ENCODE measurements around the gene SEMA3A. TPM values are rescaled to one million over a fixed set of nuclear protein-coding genes. Genes with fewer than 3 reads are reported as not detected.

The SEMA3A gene
- total RNA-seq, 1 experiment from 2014 or later, result 14.2 TPM

DNA sequence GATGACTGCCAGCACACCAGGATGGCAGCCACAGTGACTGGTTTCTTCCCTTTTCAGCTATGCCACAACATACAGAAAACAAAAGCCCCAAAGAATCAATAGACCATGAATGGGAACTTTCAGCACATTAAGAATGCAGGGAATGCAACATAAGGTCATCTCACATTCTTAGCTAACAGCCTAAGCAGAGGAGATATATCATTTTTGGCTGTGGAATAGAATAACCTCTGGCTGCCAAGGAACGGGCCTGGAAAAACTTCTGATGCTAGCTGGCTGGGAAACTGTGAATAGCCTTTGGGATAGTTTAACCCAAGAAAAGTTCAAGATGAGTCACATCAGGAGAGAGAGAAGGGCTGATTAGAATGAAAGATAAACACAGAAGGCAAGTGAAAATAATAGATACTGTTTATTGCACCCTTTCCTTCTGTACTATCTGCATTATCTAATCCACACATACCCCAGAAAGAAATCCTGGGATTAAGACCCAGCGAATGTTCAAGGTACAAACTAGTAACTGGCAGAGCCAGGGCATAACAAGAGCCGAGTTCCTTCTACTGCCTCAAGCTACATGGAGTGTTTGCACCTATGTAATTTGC lies 169.2 kb downstream of the SEMA3A start (continued):
- TF ChIP-seq CEBPB (IDR thresholded peaks at IDR 0.05; ENCODE audit: low read depth) (no peak), TCF7L2 (IDR thresholded peaks at IDR 0.05; ENCODE audit: borderline replicate concordance, extremely low read depth, insufficient read depth, insufficient read length) (no peak)

- Histone ChIP-seq H3K4me1 (ENCODE audit: control insufficient read depth in 1 of 2, insufficient read depth in 2 of 2, low read length in 2 of 2) (peaks cover 29 to 36% of the 10 kb centered on the region in 2 experiments; a peak in 3 of 4 replicates), H3K9me2 (ENCODE audit: insufficient read depth) (no peaks in the 10 kb centered on the region), H3K9me3 (ENCODE audit: control insufficient read depth in 1 of 2, insufficient read depth in 1 of 2, low read depth in 1 of 2, low read length in 2 of 2) (no peaks in the 10 kb centered on the region), H2AFZ (ENCODE audit: low read depth, low read length, poor library complexity, severe bottlenecking) (peak overlapping the region; percentile 34), H3K4me2 (ENCODE audit: low read length) (peak overlapping the region; percentile 20; the same call in 1 of the 2 replicates), H3K79me2 (ENCODE audit: insufficient read depth, low read length) (no peaks in the 10 kb centered on the region), H3K9ac (ENCODE audit: low read length) (no peak overlapping the region), H3K36me3 (ENCODE audit: control insufficient read depth in 1 of 2, insufficient read depth in 2 of 2, low read length in 2 of 2) (no peaks in the 10 kb centered on the region), H3K27me3 (ENCODE audit: insufficient read depth, low read length) (no peaks in the 10 kb centered on the region), H3K4me3 (replicated peaks in 1 of 2; ENCODE audit: low read depth in 1 of 2, low read length in 2 of 2) (no peak overlapping the region), H3K27ac (ENCODE audit: low read depth, low read length) (peak overlapping the region; percentile 9; the same call in 1 of the 2 replicates), H4K20me1 (ENCODE audit: insufficient read depth) (no peaks in the 10 kb centered on the region)
- no peak for ATAC-seq
- ChIA-PET RAD21 (ENCODE audit: low non-redundant PET in 1 of 2, low total read pairs in 2 of 2, uncharacterized antibody in 2 of 2, unreplicated experiment in 2 of 2) (no interaction called here), CTCF (no interaction called here), POLR2A (no interaction called here)
- no peak for DNase-seq (ENCODE audit: low read depth, low spot score)
- intact Hi-C loops (cut with micrococcal nuclease), result no loop called here
- BruUV-seq (replicated peaks), result no TSS peak
- TF ChIP-seq TCF7L2 (IDR thresholded peaks at IDR 0.05; ENCODE audit: borderline replicate concordance, extremely low read depth, insufficient read depth, insufficient read length) (peak; percentile 31), EGR1 (IDR thresholded peaks at IDR 0.05; ENCODE audit: low read depth) (no peak)
Measured at GRCh38 chr7:84022684-84023308, 171.8 kb downstream of the SEMA3A start.

DNA sequence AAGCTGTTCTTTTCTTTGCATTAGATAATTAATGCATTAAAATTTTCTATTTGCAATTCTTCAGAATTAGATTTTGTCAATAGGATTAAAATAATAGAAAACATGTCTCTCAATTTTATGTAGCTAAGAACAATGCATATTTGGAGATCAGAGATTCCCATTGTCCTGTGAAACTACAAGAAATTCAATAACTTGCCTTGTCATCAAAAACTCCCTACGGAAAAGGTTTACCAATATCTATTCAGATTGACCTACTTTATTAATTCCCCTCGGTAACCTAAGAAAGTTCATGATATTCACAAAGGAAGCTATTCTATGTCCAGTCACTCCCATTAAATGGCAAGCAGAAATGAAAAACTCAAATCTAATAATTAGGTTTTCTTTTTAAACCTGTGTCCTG lies 172.6 kb downstream of the SEMA3A start:
- DNase-seq (ENCODE audit: low read depth, low spot score) (no peak), ATAC-seq (no peak)
- H3K79me2 ChIP-seq (ENCODE audit: insufficient read depth, low read length), result no peaks in the 10 kb centered on the region
- H3K4me3 ChIP-seq (replicated peaks in 1 of 2; ENCODE audit: low read depth in 1 of 2, low read length in 2 of 2), result no peak overlapping the region
- POLR2A ChIA-PET, result no interaction called here
- H3K9me2 ChIP-seq (ENCODE audit: insufficient read depth), result no peaks in the 10 kb centered on the region
- peak overlapping the region; percentile 9; the same call in 1 of the 2 replicates for H3K27ac ChIP-seq (ENCODE audit: low read depth, low read length)
- no peaks in the 10 kb centered on the region for H3K36me3 ChIP-seq (ENCODE audit: control insufficient read depth in 1 of 2, insufficient read depth in 2 of 2, low read length in 2 of 2)
- H3K9me3 ChIP-seq (ENCODE audit: control insufficient read depth in 1 of 2, insufficient read depth in 1 of 2, low read depth in 1 of 2, low read length in 2 of 2), result no peaks in the 10 kb centered on the region
- RAD21 ChIA-PET (ENCODE audit: low non-redundant PET in 1 of 2, low total read pairs in 2 of 2, uncharacterized antibody in 2 of 2, unreplicated experiment in 2 of 2), result no interaction called here
- H2AFZ ChIP-seq (ENCODE audit: low read depth, low read length, poor library complexity, severe bottlenecking), result peak overlapping the region; percentile 34
- TF ChIP-seq YY1 (IDR thresholded peaks at IDR 0.05; ENCODE audit: extremely low read depth, insufficient replicate concordance, low read depth, low read length), result no peak
- CTCF ChIA-PET, result no interaction called here
- intact Hi-C loops (cut with micrococcal nuclease), result no loop called here
- no peaks in the 10 kb centered on the region for H3K27me3 ChIP-seq (ENCODE audit: insufficient read depth, low read length)
- no peak overlapping the region for H3K4me2 ChIP-seq (ENCODE audit: low read length)
- no TSS peak for BruUV-seq (replicated peaks)
- peaks cover 29 to 36% of the 10 kb centered on the region in 2 experiments; a peak in 3 of 4 replicates for H3K4me1 ChIP-seq (ENCODE audit: control insufficient read depth in 1 of 2, insufficient read depth in 2 of 2, low read length in 2 of 2)
- H3K9ac ChIP-seq (ENCODE audit: low read length), result no peak overlapping the region
- H4K20me1 ChIP-seq (ENCODE audit: insufficient read depth), result no peaks in the 10 kb centered on the region
